Cortex of kidney (tissue), 1 donor: ENCODE data around the gene GHRHR.

Experiments used
- DNase-seq: peaks from one replicate; lab custom pipeline; 2025; lab: John Stamatoyannopoulos, UW

The GHRHR gene

DNA sequence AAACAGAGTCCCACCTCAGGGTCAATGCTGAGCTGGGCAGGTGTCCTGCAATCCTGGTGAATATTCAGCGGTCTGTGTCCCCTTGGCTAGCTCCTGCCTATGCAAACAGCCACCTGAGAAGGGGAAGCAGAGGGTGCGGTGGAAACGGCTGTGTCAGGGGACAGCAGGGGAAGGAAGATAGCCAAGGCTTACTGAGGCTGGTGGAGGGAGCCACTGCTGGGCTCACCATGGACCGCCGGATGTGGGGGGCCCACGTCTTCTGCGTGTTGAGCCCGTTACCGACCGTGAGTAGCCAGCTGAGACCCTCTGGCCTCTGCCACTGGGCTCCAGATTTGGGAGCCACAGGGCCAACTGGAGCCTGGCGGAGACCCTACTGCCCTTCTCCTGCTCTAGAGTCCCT lies at the start of gene GHRHR:
Gene GHRHR (plus strand): TSS at position 112 of the 400 bp plus-strand sequence. CDS start 116 bp downstream, at position 228.
- DNase-seq = no peak

- DNase-seq = no peak
These were observed 49.2 kb upstream of the GHRHR start for GRCh38 chr7:30914596-30914995.

DNA sequence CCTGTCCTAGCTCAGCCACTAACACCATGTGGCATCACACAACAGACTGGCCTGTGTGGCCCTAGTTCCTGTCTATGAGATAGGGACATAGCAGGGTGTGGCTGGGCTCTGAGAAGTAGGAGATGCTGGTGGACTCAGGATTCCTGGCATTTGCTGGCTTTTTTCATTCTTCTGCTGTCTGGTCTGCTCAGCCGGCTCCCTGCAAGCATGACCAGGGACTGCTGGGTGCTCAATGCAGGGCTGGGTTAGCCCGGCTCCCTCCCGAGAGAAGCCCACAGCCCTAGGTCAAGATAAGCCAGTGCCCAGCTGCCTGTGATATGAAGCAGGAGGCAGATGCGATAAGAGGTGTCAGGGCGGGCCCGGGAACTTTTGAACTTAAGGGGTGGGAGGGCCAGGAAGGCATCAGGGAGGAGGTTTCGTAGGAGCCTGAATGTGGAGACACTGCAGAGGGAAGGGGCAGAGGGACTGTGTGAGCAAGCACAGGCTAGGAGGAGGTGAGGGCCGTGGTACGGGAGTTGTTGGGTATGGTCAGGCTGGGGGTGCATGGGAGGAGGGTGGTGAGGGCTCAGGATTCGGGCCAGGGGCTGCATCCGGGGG lies 48.6 kb upstream of the GHRHR start:
- DNase-seq = no peak

GRCh38 chr7:30915751-30916150 lies 48.0 kb upstream of the GHRHR start:
- DNase-seq = no peak

GRCh38 chr7:30916255-30916654 lies 47.5 kb upstream of the GHRHR start:
- no peak for DNase-seq

- no peak for DNase-seq
These were observed 47.0 kb upstream of the GHRHR start for GRCh38 chr7:30916767-30917166.

DNA sequence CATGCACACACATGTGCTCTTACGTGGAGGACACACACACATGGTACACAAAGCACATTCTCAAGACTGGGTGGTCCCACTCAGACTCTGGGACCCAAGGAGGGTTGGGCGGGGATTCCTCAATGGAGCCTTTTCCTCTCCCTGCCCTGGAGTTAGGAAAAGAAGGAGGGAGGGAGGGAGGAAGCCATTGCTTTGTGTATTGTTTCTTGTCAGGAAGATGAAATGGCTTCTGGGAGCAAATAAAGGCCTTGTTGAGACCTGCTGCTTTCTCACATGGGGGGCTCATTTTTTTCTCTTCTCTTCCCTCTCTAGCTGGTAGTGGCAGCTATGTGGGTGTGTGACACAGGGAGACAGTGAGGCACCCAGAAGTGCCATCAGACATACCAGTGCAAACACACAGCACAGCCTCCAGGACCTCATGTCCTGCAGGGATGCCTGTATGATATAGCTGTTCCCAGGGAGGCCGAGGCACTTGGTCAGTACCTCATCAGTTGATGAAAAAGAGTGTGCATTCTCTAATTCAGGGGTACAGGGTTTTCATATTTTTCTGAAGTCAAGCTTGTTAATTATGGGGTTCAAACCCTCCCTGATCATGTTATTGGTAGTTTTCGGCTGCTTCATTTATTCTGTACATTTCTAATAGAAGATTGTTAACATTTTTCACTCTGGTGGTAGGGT lies 46.4 kb upstream of the GHRHR start:
- DNase-seq = no peak

DNA sequence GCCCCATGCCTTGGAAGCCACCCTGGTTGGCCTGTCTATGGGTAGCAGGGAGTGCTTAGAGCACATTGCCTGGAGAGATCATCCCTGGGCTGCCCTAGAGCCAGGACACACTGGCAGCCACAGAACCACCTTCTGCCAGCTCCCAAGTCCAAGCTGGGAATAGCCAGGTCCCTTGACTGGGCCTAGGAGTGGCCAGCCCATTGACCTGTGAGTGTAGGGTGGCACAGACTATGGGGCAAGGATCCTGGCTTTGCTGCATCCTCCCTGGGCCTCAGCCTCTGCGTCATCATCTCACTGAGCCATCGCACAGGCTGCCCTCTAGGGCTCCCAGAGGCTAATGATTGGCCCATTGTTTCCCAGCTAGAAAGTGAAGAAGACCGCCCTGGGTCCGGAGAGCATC lies 45.1 kb upstream of the GHRHR start:
- no peak for DNase-seq

DNA sequence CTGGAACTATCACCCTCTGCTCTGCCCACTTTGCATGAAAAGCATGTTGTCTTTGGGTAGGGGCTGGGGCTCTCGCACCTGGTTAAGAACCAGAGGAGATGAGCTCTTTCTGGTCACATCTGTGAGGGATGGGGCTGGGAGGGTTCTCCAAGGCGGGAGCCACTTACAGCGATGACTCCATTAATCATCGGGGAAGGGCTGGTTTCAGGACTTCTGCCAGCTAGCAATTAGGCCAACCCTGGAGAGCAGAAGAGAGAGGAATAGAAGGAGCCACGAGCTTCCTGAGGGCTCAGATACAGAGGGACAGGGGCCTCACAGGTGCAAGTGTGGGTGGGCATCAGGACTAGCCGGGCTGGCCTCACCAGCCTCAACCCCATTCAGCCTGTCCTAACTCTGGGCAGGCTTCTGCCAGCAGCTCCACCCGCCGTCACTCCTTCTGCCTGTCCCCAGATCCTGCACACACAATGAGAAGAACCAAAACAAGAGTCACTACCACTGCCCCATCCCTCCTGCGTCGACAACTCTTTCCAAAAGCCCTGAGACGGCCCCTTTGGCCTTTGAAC lies 43.7 kb upstream of the GHRHR start:
- no peak for DNase-seq

- DNase-seq = no peak
These were observed 42.9 kb upstream of the GHRHR start for GRCh38 chr7:30920584-30921539.

DNA sequence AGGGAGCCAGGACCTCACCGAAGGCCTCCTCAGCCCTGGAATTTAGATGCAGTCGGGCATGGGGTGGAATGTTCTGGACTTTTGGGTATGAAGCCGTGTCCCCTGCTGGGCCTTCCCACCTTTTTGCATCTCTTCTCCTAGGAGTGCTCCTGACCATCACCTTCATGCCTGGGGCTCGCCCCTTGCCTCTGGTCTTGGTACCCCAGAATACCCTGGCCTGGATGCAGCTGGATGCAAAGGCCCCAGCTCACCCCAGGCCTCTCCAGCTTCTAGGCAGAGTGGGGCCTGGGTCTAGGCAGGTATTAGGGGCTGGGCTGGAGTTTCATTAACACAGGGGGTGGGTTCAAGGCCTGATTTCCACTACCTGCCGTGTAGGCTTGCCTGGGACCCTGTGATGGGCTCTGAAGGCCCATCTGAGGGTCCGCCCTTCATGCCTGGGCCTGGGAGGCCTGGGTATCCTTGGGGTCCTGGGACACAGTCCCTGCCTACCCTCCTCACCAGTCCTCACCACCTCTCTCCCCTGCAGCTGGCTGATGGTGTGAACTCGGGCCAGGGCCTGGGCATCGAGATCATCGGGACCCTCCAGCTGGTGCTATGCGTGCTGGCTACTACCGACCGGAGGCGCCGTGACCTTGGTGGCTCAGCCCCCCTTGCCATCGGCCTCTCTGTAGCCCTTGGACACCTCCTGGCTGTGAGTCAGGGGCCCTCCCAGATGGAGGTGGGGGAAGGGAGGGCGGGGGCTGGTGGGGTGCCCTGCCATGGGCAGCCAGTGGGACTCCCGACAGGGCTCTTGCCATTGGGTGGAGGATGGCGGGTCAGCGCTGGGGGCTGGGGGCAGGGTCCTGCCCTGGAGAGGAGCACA lies 42.0 kb upstream of the GHRHR start:
- DNase-seq = no peak

- no peak for DNase-seq
These were observed 41.2 kb upstream of the GHRHR start for GRCh38 chr7:30922596-30922995.

DNA sequence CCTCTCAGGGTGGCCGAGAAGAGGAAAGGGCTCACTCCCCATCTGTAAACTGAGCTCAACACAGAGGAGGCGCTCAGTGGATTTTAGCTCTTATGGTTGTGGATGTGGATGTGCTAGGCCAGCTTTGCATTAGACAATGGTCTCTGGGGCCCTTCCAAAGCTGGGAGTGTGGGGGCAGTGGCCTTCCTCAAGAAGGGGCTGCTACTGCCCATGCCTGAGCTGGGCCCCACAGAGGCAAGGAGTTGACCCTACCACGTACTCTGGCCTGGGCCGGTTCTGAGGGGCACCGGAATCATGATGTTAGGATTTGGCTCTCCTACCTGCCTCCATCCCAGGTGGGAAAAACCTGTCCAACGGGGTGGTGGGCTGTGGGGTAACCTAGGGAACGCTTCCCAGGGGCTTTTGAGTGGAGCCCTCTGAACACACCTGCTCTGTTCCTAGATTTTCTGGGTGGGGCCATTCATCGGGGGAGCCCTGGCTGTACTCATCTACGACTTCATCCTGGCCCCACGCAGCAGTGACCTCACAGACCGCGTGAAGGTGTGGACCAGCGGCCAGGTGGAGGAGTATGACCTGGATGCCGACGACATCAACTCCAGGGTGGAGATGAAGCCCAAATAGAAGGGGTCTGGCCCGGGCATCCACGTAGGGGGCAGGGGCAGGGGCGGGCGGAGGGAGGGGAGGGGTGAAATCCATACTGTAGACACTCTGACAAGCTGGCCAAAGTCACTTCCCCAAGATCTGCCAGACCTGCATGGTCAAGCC lies 40.6 kb upstream of the GHRHR start:
- DNase-seq = no peak

DNA sequence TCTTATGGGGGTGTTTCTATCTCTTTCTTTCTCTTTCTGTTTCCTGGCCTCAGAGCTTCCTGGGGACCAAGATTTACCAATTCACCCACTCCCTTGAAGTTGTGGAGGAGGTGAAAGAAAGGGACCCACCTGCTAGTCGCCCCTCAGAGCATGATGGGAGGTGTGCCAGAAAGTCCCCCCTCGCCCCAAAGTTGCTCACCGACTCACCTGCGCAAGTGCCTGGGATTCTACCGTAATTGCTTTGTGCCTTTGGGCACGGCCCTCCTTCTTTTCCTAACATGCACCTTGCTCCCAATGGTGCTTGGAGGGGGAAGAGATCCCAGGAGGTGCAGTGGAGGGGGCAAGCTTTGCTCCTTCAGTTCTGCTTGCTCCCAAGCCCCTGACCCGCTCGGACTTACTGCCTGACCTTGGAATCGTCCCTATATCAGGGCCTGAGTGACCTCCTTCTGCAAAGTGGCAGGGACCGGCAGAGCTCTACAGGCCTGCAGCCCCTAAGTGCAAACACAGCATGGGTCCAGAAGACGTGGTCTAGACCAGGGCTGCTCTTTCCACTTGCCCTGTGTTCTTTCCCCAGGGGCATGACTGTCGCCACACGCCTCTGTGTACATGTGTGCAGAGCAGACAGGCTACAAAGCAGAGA lies 39.9 kb upstream of the GHRHR start:
- no peak for DNase-seq

GRCh38 chr7:30924624-30925023 lies 39.1 kb upstream of the GHRHR start:
- no peak for DNase-seq

DNA sequence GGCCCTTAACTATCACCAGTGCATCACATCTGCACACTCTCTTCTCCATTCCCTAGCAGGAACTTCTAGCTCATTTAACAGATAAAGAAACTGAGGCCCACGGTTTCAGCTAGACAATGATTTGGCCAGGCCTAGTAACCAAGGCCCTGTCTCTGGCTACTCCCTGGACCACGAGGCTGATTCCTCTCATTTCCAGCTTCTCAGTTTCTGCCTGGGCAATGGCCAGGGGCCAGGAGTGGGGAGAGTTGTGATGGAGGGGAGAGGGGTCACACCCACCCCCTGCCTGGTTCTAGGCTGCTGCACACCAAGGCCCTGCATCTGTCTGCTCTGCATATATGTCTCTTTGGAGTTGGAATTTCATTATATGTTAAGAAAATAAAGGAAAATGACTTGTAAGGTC lies 38.6 kb upstream of the GHRHR start:
- DNase-seq = no peak

DNA sequence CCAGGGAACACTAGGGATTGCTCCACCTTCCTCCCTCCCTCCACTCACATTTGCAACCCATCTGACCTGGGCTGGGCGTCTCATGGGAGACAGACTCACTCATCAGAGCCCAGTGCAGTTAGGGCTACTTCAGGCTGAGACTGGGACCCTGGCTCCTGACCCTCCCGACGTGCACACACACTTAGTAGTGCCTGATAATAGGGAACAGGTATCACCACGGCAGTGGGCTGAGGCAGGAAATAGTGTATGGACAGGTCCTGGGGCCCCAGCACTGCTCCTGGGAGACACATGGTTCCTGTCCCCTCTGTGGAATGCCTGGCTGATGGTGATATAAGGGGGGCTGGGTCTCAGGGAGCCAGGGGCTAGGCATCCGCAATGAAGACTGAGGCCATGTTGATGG lies 37.8 kb upstream of the GHRHR start:
- DNase-seq = no peak

DNA sequence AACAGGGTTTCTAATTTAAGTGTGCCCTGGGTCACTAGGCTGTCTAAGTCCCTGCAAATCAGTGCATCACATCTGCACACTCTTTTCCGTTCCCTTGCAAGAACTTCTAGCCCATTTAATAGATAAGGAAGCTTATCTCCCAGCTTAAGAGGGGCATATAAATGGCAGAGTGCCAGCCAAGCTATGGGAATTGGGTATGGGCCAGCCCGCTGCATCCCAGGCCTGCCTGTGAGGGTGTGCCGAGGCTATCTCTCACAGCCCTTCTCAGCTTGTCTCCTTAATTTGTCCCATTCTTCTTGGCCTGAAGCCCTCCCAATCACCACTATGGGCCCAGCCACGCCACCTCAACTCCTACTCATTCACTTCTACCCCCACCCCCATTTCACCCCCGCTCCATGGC lies 37.4 kb upstream of the GHRHR start:
- no peak for DNase-seq

- DNase-seq = no peak
These were observed 36.7 kb upstream of the GHRHR start for GRCh38 chr7:30927040-30927439.

- DNase-seq = no peak
These were observed 36.2 kb upstream of the GHRHR start for GRCh38 chr7:30927559-30927958.
